Stimulated activated CD4-positive, alpha-beta T cell treated with anti-CD3 and anti-CD28 coated beads, Interleukin-2, amount 100 ng/mL, for 48 hours (primary cell): ENCODE results near the gene KLF7.
A peak's percentile ranks its signal among the peaks of the same experiment; 100 is the strongest.

Source experiments
- DNase-seq, 2 donors: peaks; one replicate each; pipeline ENCODE4 v3.0.0-alpha.2; 2020

KLF7 gene

DNA sequence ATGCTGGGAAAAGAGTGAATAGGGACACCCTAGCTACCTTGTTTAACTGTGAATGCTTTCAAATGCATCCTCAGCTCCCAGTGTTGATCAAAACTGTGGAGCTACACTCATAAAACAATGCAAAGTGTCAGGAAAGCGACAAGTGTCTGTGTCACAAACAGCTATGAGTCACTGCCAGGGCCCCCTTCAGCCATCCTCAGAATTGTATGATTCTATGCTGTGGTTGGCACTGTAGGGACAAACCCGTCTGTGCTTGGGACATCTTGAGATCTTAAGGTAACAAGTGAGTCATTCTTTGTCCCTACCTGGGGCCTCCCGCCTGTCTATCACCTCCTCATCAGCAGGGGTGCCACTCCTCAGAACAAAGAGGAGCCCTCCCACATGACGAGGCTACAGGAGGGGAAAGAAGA, 42.4 kb downstream of the KLF7 start:
- DNase-seq = peak; percentile 46 to 49

DNA sequence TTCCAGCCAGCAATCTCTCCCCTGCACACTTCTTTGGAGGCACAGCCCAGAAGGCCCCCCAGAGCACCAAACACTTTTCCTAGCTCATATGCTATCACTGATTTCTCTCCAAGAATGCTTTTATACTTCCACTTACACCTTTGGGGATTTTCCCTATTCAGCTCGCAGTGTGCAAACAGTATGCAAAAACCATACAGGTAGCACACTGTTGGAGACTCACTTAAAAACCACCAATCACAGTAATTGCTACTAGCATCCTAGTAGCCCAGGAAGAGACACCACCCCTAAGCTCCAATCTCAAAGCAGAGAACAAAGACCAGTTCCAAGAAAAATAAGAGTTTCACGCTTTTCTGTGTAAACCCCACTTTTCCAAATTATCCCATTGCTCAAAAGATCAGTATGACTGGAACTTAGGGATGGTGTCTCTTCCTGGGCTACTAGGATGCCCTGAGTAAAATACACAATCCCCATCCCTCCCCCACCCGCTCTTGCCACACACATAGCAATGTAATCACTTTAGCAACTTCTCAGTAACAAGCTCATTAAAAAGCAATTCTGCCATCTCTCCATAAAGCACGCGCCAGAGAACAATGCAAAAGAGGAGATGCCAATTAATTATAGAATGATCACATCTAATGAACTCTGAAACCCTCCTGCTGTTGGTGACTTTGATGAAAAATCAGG, 43.0 kb downstream of the KLF7 start:
- no peak for DNase-seq

DNA sequence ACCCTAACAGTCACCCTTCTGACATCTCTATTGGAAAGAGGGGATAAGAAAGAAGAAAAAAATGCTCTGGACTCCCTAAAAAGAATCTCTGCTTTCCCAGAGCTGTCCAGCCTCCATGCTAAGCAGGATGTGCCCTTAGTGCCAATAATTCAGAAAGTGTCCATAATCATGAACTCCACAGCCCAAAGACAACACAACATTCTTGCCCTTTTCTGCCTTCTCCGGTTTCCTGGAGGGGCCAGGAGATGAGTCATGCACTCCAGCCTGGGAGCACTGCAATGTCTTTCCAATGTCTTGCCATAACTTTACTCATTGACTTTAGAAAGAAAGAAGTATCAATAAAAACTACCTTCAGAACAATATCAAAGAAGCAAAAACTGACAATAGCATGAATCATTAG, 44.0 kb downstream of the KLF7 start:
- no peak for DNase-seq

DNA sequence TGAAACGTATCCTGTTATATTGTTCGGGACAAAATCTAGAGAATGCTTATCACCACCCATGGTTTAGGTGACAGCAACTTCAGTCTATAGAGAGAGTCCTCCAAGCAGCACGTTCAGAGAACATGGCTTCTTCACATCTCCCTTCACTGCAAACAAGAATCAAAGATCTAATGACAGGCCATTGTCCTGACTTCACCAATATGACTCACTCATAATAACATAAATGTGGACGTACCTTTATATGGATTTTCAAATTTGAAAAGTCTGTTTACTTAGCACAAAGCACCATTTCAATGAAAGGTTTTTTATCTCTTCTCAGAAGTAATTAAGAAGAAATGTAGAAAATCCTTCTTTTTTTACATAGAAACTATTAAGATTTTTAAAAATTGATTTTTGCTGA, 46.7 kb downstream of the KLF7 start:
- DNase-seq = no peak

DNA sequence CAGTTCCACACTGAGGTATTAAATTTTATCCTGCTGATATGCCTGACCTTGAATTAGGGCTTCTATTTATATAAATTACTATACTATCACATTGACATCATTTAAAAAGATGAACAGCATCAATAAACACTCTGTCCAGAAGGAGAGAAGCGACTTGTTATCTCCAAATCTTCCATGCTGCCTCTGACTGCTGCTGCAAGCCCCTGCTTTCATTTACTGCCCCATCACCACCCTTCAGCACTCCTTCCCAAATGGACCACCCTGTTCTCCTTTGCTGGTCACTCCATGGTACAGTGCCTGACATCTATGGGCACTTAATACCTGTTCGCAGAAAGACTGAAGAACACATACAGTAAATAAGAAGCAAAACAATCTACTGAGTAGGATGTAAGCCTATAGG, 48.1 kb downstream of the KLF7 start:
- DNase-seq = no peak

DNA sequence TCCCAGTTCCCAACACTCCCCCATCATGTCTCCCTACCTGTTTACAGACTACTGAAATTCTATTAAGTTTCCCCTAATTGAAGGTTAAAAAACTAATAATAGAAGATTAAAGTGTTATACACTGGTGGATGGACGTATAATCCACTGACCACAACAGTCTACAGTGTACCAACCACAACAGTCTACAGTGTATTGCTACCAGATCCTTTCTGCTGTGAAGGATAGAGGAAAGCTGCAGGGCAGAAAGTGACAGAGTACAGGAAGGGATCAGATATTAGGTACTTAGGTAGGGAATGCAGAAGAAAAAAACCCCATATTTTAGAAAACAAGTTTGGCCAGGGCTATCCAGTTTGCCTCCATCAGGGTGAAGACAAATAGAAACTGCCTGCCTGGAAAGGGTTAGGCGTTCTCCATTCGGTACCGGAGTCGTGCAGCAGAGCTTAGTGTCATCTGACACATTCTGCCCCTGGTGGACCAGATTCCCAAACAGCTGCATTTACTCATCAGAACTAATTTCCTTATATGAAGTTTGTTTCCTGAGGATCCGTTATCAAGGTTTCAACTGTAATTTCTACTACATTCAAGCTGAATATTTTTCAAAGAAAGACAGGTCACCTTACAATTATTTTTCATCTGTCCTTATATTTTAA, 49.9 kb downstream of the KLF7 start:
- DNase-seq = no peak

DNA sequence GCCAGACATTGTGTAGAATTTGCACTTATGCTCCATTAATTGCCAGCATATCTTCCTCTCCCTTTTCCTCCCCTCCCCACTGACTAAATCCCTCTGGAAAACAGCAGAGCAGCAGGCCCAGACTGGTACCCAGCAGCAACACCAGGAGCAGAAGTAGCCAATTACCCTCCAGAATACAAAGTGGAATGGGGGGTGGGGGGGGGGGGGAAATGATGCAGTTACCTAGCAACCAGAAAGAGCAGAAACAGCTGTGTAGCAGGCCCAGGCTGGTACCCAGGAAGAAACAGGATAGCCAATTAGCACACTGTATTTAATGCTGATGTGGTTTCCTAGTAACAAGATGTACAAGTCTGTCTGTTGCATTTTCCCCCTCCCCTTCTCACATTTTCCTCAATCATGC, 52.3 kb downstream of the KLF7 start:
- no peak for DNase-seq

DNA sequence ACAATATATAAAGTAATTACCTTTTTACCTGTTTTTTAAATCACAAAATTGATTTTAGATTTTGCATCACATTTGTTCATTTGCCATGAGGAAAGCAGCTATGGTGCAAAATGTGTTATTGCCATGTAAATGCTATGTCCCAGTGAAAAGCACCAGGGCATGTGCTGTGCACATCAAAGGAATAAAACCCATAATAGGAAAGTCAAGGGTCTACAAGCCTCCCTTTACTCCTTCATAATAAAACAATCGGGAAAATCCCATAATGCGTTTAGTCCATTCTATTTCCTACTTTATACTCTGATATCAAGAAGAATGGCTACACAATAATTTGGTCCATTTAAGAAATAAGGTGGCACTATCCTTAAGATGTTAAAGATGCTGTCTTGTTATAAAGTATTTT, 53.0 kb downstream of the KLF7 start:
- no peak for DNase-seq

DNA sequence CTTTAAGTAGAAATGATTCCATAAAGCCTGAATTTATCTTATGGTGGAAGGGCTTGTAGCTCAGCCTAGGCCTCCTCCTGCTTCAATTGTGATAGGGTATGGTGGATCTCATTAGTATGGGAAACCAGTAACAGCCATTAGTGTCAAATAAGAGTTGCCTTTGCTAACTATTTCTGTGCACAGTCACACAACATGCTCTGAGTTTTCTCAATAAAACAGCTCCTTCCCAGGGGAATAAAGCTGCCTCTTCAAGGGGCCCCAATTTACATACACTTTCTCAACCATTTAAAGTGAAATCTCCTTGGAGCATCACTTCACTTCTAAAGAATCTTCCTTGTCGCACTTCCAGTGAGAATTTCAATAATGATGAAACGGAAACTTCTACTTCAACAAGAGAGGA, 53.4 kb downstream of the KLF7 start:
- no peak for DNase-seq

DNA sequence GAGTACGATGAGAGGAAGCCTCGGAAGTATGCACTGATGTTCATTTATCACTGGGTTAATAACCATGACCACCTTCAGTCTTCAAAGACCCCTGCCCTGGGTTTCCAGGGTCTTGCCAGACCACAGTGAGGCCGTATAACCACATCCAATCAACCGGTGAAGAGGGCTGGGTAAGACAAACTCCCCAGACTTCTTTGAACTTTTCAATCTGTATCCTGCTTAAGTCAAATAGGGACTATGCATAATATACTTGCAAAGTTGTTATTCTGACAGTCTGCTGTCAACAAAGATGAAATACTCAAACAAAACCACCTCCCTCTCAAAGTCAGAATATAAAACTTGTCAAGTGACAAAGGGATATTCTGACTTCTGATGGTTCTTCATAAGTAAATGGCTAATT, 54.0 kb downstream of the KLF7 start:
- DNase-seq = no peak

DNA sequence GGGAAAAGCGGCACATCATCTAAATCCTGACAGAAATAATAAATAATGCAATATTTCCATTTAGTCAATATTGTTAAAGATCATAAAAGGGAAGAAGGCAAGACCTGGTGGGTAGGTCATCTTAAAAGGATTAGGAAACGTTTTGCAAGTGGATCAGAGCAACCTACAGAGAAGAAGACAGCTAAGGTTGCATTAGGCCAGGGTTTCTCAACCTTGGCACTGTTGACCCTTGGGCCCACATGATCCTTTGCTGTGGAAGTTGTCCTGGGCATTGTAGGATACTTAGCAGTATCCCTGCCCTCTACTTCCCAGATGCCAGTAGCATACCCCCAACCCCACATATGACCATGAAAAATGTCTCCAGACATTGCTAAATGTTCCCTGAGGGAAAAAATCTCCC, 55.0 kb downstream of the KLF7 start:
- DNase-seq = no peak

DNA sequence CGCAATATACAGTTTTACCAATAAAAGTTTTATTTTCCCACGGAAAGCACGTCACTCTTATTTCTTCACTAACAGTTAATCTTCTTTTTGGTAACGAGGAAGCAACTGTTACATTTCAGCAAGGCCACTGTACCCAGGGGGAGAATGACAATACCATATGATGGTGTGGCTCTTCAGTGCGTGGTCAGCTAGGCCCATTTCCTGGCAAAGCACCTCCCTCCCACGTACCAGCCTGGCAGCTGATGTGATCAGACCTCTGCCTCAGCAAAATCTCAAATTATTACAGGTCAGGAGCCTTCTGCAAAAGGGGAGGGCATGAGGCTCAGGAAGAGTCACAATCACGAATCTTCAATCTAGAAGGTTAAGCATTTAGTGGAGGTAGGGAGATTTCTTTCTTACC, 55.4 kb downstream of the KLF7 start:
- DNase-seq = no peak

DNA sequence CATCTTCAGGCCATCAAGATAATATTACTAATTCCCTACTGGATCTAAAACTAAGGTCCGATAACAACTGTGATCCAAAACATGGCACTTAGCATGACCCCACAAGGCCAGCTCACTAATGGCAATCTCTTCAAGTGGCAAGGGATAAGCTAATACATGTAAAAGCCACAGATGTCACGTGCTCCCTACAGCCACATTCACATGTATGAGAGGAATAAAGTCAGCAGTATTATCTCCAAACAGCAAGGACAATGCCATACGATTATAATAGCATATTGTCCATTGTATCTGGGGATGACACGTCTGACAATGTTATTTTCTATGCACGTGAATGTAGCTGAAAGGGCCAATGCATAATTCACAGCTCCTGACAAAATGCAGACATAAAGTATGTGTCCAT, 56.0 kb downstream of the KLF7 start:
- DNase-seq = no peak

DNA sequence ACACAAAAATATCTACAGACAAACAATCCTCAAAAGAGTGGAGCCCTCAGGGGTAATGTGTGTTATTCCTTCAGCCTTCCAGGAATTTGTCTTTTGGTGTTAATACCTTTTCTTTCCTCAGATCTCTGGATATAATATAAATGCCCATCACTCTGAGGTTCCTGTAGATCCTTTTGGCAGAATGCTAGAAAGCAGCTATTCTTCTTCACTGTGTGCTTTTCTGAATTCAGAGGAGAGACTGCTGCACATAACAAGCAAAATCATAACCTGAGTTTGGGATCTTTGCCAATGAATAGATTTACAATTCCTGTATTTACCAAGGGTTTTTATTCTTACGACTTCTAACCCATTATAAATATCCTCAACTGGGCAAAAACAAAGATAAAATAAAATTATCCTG, 57.3 kb downstream of the KLF7 start:
- DNase-seq = no peak

DNA sequence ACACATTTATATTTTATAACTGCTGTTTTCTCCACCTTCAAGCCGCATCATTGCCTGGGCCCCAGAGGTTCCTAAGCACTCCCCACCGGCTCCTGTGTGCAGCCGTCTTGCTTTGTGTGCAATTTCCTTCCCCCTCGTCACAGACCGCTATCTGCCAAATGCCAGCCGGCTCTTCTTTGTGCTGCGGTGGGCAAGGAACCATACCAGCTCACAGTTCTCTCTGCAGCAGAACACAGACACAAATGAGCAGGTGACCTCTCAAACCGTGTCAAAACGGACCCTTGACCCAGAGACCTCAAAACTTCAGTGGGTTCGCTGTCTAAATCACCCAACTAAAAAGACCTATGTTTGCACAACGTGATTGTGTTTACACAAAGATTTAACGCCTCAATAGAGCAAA, 58.2 kb downstream of the KLF7 start:
- DNase-seq = no peak

DNA sequence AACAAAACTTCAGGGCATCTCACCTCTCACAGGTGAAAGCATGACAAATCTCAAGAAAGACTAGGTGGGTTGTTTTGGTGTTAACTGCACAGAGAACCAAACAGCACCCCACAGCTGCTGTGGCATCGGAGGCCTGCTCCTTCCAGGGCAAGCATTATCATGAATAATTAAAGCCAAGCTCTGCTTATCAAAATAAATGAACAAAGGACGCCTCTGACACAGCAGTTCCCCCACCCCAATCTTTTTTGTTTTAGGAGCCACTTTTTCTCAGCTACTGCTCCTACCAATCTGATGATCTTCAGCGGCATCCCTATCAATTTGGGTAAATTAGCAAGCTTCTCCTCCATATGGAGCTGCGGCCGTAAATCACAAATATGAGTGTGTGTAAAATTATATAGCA, 58.6 kb downstream of the KLF7 start:
- DNase-seq = no peak

DNA sequence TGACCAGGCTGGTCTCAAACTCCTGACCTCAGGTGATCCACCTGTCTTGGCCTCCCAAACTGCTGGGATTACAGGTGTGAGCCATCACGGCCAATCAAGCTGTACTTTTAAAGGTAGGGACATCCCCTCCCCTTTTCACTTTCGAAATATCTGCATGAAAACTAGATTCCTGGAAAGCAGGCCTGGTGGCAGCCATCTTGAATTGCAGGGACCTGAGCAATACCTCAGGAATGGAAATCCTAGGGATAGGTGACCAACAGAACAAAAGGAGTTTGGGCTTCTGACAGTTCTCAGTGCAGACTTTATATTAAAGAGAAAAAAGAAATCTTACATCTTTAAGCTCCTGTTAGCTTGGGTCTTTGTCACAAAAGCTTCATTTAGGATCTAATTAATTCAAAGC, 62.6 kb downstream of the KLF7 start:
- DNase-seq = no peak

DNA sequence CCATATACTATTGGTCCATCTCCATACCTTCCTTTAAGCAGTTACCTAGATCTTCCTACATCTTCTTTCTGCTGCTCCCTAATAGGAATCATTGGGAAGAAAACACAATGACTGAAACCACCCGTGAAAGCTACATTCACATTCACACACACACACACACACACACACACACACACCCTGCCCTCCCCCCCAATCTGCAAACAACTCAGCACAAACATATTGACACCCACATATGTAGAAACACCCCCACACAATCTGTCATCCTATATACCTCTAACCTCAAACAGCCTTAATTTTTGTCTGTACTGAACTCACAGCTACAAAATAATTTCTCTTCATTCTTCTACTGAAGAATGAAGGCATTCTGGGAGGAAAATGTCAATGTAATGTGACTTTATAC, 63.8 kb downstream of the KLF7 start:
- DNase-seq = no peak

DNA sequence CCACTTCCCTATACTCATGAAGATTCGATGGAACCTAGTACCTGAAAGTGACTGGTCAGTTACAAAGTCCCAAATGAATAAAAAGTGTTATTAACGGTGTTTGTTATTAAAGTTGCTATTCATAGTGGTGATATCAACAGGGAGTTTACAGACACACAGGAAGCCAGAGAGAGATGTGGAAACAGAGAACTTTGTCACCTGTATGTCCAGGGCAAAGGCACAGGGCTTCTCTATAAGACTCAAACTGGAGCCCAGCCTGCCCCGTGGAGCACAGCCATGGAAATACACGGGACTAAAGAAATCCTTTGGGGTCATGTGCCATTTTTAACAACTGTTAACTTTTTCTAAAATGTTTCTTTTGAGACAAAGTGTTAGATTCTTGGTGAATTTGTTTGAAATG, 68.5 kb downstream of the KLF7 start:
- no peak for DNase-seq

DNA sequence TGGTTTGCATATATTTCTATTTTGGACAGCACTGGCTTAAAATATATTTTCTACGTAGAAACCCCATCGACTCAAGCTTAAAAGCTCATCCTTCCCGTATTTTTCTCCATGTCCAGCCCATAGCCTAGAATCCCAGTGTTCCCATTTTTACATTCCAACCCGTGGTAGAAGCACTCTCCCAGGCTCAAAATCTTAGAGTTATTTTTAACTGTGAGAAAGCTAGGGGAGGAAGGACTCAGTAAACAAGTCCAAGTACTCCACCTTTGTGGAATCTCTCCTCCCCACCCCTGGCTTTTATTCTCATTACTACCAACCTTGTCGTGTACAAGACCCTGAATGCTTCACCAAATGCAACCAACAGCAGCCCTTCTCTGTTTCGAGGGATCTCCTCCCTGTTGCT, 69.8 kb downstream of the KLF7 start:
- DNase-seq = no peak

DNA sequence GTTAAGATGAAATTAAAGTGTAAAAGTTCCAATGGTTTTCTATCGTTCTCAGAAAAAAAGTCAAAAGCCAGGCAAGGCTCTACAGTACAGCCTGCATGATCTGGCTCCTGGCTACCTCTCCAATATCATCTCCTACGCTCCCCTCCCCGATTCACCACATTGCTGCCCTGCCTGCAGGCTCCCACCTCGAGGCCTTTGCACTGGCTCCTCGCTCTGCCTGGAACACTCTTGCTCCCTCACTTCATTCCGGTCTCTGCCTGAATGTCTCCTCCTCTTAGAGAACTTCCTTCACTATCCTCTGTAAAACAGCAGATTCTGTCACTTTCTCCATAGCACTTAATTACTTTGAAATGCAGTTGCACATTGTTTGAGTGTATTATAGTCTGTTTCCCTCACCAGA, 72.5 kb downstream of the KLF7 start:
- DNase-seq = no peak

DNA sequence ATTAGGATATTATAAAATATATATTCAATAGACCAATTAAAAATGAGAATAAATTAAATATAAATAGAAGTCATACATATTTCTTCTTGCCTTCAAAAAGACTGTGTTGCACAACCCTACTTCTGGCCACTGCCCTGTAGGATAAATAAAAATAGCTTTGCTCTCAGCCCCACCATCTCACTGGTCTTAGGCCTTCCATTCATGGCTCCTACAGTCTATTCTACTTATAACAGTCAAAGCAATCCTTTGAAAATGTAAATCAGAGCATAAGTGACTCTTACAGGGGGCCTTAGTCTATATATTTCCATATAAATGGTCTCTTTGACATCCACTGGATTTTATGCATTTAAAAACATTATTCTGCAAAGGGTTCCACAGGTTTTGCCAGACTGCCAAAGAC, 72.9 kb downstream of the KLF7 start:
- no peak for DNase-seq

DNA sequence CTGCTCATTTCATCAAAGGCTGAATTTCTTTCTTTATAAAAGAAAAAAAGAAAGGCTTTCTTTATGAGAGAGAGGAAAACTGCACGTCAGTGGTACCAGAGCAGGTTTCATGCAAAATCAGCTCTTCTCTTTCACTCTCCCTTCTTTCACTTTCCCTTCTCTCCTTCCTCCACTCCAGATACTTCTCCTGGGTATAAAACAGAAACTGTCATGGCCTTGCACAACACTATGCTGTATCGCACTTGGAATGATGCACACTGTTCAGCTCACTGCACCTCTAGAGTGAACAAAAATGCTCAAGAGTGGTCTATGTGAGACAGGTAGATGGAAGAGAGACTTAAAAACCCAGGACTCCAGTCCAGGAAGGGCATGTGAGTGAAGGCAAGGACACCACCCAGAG, 73.8 kb downstream of the KLF7 start:
- DNase-seq = no peak

DNA sequence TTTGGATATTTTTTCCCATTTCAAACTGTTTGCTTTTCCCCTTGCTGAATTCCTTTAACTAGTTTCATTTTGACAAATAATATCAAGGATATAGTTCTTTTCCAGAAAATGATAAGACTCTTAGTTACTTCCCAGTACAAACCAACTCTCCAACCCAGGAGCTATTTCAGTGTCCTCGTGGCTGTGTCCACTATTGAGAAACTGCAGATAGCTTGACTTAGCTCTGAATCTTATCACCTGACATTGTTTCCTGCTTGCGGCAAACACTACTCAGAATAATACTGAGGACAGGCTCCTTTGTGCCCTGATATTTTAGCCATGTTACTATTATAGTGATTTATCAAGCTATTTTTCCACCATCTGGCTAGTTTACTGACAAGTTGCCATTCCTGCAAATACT, 74.6 kb downstream of the KLF7 start:
- no peak for DNase-seq

DNA sequence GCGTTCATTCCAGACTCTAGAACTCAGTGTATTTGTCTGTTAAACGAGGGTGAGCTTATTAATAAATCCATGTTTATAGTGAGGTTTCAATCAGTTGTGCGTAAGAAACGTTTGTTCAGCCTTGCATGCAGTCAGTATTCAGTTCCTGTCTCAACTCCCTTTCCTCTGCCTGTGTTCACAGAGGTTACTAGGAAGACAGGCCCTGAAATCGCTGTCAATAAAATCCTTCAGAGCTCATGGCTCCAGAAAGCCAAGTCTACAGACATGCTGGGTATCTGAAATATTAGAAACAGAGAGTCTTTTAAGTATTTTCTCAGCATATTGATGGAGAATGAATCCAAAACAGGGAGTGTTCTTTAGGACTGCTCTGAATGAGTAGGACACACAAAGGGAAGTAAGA, 75.4 kb downstream of the KLF7 start:
- DNase-seq = no peak
